ENCODE data around the gene KCNQ1.
"Not testable (repeated sequence)": the region's sequence is repeated elsewhere in the genome, so short reads cannot be mapped to it uniquely, and the experiment has no call there.

KCNQ1 gene

DNA sequence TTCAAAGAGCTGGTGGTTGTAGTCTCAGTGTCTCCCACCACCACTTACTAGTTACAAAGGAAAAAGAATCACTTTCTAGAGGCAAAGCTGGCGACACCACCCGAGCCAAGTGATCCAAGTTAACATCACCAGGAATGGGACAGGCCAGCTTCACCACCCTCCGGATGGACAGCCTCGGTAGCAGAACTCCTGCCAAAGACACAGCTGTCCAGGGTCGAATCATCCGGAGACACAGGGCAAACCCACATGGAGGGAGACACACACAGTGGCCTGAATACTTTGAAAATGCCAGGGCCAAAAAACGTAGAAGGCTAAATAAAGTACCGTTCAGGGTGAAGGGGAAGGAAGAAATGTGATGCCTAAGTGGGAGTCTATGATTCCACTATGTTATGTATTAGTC is 33.1 kb downstream of the KCNQ1 start:
- DNase-seq, result no peak

DNA sequence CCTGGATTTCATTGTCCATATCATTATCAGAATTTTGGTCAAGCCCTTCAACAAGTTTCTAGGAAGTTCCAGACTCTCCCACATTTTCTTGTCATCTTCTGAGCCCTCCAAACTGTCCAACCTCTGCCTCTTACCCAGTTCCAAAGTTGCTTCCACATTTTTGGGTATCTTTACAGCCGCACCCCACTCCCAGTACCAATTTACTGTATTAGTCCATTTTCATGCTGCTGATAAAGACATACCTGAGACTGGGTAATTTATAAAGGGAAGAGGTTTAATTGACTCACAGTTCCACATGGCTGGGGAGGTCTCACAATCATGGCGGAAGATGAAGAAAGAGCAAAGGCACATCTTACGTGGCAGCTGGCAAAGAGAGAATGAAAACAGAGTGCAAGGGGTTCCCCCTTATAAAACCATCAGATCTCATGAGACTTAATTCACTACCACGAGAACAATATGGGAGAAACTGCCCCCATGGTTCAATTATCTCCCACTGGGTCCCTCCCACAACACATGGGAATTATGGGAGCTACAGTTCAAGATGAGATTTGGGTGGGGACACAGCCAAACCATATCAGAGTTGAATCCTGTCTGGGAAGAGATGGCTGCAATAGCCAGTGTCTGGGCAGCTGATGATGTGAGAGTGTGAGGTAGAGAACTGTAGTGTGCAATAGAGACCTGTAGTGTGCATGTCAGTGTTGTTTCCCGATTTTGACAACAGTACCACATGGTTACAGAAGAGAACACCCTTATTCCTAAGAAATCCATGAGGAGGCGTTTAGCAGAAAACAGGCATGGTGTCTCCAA is 35.5 kb downstream of the KCNQ1 start:
- DNase-seq, result not testable (repeated sequence)

DNA sequence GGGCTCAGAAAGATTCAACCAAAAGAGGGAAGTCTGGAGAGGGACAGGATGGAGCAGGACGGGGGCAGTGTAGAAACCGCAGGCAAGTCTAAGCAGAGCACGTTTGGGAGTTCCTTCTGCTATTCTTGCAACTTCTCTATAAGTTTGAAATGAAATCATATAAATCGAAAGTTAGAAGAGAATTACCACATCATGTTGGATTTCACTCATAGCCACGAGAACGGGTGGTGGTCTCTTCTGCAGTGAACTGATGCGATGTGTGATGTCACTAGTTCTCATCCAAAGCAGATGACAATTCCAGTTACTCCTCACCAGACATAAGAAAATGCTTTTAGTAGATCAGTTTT is 36.0 kb downstream of the KCNQ1 start:
- DNase-seq, result no peak

- DNase-seq, result no peak
Measured at GRCh38 chr11:2481253-2481652, 36.4 kb downstream of the KCNQ1 start.

DNA sequence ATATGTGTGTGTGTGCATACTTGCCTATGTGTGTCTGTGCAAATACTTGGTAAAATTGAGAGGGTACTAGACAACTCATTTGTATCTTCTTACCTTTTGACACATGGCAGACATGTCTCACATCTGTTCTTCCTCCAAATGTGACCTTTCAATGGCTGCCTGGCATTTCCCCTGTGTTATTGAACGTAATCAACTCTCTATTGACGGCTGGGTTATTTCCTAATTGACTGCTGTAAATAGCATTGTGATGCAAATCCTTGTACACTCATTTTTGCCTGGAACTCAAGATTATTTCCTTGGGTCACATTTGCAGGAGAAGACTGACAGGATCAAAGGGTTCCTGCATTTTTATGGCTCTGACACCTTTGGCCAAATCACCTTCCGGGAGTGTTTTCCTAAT is 37.4 kb downstream of the KCNQ1 start:
- DNase-seq, result no peak

GRCh38 chr11:2482745-2483144 is 37.9 kb downstream of the KCNQ1 start:
- DNase-seq, result no peak

DNA sequence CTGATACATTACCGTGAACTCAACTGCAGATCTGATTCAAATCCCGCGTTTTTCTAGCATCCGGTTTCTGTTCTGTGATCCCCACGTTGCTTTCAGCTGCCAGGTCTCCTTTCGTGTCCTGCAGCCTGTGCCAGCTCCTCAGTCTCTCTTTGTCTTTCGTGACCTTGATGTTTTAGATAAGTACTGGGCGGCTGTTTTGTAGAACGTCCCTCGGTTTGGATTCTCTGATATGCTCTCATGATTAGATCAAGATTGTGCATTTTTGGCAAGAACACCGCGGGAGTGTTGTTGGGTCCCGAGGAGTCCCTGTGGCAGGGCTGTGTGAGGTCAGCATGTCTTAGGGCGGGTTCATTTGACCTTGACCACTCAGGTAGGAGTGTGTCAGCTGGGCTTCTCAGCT is 38.6 kb downstream of the KCNQ1 start:
- DNase-seq, result no peak

DNA sequence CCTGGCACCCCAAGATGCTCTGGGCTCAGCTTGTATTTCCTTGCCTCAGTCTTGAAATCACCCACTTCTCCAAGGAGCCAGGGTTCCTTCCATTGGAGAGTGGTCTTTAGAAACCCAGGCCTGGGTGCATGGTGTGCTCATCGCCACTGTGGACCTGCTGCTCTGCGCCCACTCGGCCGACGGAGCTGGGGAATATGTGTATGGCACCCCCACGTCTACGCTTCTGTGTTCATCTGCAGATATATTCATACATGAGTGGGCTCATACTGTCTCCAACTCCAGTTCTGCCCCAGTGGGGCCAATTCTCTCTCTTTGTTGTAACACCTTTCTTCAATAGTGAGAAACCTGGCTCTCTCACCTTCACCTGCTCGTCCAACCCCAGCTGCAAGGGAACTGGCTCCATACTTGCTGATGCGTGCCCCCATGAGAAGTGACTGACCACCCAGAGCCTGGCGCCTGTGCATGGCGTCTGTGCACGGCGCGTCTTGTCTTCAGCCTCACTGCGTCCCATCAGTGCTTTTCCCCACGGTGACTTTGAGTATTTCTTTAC is 39.8 kb downstream of the KCNQ1 start:
- DNase-seq, result no peak

DNA sequence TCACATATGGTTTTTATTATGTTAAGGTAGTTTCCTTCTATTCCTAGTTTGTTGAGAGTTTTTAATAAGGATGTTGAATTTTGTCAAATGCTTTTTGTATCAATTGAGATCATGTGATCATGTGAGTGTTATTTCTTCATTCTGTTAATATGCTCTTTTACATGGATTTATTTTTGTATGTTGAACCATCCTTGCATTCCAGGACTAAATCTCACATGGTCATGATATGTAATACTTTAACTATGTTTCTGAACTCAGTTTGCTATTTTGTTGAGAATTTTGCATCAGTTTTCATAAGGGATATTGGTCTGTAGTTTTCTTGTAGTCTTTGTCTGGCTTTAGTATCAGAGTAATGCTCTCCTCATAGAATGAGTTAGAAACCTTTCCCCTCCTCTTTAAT is 43.2 kb downstream of the KCNQ1 start:
- no peak for DNase-seq

GRCh38 chr11:2489083-2489482 is 44.3 kb downstream of the KCNQ1 start:
- no peak for DNase-seq

DNA sequence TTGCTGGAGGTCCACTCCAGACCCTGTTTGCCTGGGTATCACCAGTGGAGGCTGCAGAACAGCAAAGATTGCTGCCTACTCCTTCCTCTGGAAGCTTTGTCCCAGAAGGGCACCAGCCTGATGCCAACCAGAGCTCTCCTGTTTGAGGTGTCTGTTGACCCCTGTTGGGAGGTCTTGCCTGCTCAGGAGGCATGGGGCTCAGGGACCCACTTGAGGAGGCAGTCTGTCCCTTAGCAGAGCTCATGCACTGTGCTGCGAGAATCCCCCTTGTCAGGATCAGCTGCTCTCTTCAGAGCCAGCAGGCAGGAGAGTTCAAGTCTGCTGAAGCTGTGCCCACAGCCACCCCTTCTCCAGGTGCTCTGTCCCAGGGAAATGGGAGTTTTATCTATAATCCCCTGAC is 53.1 kb downstream of the KCNQ1 start:
- not testable (repeated sequence) for DNase-seq

GRCh38 chr11:2498750-2499149 is 53.9 kb downstream of the KCNQ1 start:
- DNase-seq, result no peak

DNA sequence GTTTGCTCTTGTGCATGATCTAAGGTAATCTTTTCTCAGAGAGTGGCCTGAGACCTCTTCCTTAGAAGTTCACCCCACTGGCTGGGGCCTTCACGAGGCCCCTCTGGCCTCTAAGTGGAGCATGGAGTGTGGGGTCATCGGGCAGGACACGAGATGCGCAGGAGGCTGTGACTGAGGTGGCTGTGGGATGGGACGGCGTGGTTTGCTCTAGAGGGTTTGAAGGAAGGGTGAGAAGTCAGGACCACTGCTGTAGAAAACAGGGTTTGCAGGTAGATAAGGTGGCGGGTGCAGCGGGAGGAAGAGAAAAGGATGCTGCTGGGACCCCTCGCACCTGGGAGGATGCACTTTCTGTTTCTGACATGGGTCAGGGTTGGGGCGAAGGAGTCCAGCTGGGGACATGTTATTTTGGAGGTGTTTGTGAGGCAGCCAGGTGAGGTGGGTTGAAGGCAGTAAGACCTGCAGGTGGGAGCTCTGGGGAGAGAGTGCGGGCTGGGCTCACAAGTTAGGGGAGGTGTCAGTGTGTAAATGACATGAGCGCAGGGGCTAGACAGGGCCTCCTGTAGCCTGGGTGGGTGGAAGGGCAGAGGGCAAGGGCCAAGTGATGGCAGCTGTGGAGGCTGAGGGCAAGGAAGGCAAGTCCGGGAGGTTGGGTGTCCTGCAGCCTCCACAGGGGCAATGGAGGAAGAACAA is 62.5 kb downstream of the KCNQ1 start:
- no peak for DNase-seq

DNA sequence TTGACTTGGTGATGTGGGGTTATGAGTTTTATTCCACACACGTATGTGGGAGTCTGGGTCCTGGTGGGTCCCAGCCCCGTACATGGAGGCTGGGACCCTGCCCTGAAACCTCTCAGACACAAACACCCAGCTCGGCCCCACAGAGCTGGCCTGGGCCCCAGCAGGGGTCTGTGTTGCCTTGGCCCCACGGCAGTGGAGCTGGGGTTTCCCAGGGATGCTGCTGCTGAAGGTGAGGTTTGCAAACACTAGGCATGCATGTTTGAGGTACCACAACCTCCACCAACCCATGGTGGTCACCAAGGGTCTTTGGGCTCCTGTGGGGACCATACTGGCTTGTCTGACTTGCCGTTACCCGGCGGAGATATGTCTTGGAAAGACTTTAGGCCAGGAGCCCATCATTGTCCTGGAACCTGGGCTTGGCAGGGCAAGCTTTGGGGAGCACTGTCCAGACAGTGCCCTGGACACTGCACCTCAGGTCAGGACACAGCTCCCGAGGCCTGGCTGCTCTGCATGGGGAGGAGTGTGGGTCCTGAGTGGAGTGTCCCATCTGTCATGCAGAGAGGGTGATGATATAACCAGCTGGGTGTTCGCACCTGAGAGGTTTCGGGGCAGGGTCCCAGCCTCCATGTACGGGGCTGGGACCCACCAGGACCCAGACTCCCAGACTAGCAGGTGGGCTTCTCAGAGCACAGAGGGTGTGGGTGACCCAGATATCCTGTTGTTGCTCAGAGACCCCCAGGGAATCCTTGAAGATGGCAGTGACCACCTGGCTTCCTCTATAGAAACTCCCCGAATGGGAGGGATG is 63.3 kb downstream of the KCNQ1 start:
- DNase-seq, result no peak

DNA sequence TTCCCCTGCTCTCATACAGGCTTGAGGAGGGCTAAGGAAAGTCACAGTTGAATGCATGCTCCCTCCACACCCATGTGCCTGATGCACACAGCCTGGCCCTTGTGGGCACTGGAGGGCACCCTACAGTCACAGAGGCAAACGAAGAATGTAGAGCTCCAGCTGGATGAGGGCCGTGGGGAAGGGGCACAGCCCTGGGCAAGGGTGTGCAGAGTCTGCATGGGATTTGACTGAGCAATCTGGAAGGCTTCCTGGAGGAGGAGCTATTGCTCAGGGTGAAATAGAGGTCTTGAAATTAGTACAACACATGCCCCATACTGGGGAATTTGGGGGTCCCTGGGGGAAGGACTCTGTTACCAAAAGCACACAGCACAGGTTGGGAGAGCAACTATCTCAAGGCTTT is 64.0 kb downstream of the KCNQ1 start:
- no peak for DNase-seq

DNA sequence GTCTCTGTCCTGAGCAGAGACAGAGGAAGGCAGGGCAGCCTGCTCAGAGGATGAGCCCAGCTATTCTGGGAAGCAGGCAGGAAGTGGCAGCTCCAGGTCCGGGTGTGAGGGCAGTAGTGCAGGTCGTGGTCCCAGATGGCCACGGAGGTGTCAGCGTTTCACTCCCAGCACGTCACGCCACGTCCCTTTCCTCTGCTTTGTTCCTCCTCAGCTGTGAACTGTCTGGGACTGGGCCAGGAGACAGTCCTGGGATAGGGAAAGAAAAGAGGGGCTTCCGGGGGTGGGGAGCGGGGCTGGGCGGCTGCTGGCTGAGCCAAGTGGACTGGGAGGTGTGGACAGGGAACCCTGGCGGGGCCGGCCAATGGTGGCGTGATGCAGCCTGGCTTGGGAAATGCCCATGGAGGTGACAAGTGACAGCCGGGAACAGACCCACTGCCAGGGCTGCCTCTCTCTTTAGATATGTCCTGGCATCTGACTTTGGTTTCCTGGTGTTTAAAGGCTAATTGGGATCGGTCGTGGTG is 64.7 kb downstream of the KCNQ1 start:
- no peak for DNase-seq

GRCh38 chr11:2510626-2511402 is 66.0 kb downstream of the KCNQ1 start:
- no peak for DNase-seq

DNA sequence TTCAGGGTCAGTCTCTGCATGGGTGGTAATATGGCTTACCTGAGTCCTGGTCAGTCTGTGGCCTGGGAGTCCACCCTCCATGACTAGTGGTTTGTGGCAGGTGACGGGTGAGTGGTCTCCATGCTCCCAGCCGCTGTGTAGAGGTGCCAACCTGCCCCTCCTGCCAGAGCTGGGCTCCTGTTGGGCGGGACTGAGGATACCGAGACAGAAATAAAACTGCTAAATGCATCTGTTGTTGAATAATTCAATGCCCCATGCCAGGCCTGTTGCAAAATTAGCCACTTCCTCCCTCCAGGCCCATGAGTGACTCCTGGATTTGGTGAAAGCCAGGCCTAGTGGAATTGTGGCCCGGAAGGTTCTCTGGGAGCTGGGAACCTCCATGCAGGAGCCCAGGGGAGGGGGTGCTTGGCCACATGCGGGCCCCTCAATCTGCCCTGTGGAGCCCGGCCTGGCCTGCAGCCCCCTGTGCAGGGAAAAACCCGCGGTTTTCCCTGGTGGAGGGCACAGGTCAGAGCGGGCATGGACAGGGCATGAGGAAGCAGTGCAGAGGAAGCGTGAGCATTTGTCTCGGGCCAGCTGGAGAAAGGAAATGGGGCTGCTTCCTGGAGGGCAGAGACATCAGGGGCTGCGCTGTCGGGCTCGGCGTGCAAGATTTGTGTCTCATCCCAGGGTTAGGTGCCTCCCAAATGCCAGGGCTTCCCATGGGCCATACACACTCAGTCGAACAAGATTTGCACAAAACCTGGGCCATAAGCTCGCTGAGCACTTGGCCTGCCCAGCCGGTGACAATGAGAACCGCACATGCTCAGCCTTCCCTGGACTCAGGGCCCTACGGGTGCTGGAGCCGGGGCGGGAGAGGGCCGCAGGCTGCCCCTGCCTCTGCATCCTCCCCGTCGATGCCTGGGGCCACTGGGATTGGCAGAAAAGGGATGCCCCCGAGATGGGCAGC is 66.9 kb downstream of the KCNQ1 start:
- DNase-seq, result no peak

DNA sequence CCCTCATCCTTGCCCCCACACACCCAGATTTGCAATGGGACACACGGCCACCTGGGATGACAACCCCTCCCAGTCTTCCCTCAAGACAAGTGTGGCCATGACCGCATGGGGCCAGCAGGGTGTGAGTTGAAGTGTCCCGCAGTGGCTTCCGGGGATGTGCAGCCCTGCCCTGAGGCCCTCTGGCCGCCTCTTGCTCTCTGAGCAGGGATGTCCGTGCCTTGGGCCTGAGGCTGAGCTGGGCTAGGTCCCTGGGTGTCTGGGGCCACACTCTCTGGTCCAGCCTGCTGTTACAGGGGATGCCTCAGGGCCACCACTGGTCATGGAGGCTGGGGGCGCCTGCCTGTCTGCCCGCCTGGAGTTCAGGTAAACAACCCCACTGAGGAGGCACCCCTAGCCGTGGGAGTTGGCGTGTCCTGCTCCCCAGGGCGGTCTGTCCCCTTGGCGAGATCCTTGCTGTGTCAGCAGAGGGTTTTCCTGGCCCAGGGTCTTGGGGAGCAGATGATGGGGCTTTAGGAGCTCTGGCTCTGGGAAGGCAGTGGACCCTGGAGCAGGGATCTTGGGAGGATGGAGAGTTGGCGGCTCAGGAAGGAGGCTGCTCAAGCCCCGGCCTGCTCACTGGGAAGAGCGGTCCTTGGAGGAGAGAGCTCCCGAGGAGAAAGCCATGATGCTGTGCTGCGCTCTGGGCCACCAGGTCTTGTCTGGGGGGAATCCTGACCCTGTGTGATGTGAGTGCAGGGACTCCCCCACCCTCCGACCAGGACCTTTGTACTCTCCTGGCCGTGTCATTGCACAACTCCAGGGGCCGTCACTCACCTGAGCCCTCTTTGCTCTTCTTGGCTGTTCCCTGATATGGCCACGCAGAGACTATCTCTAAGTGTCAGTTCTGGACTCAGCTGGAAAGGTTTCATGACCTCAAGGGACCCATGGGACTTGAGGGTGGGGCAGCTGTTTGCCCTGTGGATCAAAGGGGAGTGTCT is 67.9 kb downstream of the KCNQ1 start:
- DNase-seq, result no peak

DNA sequence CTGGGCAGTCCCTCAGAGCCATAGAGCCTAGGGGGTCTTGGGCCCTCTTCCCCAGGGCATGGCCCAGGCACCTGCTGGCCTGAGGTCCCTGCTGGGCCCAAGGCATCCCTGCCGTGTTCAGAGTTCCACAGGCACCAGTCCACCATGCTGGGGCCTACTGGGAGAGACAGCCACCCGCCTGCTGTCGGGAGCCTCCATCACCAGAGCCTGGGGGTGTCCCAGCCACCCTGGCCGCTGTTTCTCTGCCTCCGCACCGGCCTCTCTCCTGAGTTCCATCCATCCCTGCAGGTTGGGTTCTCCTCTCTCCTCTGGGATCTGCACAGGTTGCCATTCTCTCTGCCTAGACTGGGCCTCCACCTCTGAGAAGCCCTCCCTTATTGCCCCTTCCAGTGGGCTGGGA is 68.6 kb downstream of the KCNQ1 start:
- no peak for DNase-seq
